VCaP (cell line): ENCODE data around the gene DEF6.

ENCODE experiments used
- H3K27ac ChIP-seq: fragments of 450-650 bp; 2 replicates; pipeline ENCODE4 v1.5.1; 2017
- TF ChIP-seq, protein P1 (sequence below): fragments of 450-650 bp; conservative IDR thresholded peaks from 2 replicates; pipeline ENCODE4 v1.5.1; 2017; ENCODE audit warnings: mild to moderate bottlenecking, moderate library complexity

DEF6 gene

GRCh38 chr6:35259194-35259947, 38.2 kb upstream of the DEF6 start, which contains the start of gene ZNF76:
ZNF76 (plus strand) TSS chr6:35259735; CDS start chr6:35281152, 21,417 bp downstream.
- TF ChIP-seq, protein P1, sequence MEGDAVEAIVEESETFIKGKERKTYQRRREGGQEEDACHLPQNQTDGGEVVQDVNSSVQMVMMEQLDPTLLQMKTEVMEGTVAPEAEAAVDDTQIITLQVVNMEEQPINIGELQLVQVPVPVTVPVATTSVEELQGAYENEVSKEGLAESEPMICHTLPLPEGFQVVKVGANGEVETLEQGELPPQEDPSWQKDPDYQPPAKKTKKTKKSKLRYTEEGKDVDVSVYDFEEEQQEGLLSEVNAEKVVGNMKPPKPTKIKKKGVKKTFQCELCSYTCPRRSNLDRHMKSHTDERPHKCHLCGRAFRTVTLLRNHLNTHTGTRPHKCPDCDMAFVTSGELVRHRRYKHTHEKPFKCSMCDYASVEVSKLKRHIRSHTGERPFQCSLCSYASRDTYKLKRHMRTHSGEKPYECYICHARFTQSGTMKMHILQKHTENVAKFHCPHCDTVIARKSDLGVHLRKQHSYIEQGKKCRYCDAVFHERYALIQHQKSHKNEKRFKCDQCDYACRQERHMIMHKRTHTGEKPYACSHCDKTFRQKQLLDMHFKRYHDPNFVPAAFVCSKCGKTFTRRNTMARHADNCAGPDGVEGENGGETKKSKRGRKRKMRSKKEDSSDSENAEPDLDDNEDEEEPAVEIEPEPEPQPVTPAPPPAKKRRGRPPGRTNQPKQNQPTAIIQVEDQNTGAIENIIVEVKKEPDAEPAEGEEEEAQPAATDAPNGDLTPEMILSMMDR = no peak
- peak within 1 kb of the TSS; percentile 88 for H3K27ac ChIP-seq

- TF ChIP-seq, protein P1 = no peak
- H3K27ac ChIP-seq = peak overlapping the region; percentile 88
These were observed 37.5 kb upstream of the DEF6 start for GRCh38 chr6:35259948-35260590.

- TF ChIP-seq, protein P1 = no peak
- peak overlapping the region; percentile 88 for H3K27ac ChIP-seq
These were observed 36.7 kb upstream of the DEF6 start for GRCh38 chr6:35260591-35261570.

DNA sequence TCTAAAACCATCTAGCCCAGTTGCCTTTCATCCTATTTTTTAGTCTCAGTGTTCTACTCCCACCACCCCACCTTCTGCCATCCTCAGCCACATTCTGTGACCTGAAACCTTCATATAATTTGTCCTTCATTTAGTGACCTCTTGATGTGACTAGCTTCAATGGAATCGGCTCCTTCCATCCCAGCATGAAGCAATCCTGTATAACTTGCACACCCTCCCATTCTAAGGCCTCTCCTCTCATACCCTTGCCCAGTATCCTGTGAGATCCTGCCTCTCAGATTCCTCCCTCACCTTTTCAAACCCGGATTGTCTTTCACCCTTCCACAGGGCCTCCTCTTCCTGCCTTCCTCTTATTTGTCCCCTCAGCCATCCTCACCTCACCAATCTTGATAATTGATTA, 35.0 kb upstream of the DEF6 start:
- no peak overlapping the region for H3K27ac ChIP-seq
- TF ChIP-seq, protein P1 = no peak

GRCh38 chr6:35264550-35265274, 32.9 kb upstream of the DEF6 start:
- no peak overlapping the region for H3K27ac ChIP-seq
- TF ChIP-seq, protein P1 = no peak

DNA sequence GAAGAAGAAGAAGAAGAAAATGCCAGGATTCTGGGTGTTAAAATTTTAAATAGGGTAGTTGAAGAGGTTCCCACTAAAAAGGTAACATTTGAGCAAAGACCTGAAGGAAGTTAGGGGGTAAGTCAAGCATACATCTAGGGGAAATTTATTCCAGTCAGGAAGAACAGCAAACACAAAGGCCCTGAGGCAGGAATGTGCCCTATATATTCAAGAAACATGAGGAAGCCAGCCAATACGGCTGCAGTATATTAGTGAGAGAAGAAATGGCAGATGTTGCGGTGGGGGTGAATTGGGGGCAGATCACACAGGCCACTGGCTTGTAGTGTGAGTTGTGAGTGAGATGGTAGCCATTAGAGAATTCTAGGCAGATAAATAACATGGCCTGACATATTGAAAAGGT, 32.1 kb upstream of the DEF6 start:
- TF ChIP-seq, protein P1 = no peak
- no peak overlapping the region for H3K27ac ChIP-seq
